IPS DF 6.9 (cell line): ENCODE results near the gene USP7.
"Not testable (repeated sequence)": the region's sequence is repeated elsewhere in the genome, so short reads cannot be mapped to it uniquely, and the experiment has no call there.

Experiments
- DNase-seq: peaks from one replicate; pipeline ENCODE4 v3.0.0-alpha.2; 2013; ENCODE audit warnings: low read depth, low spot score
- H3K27ac ChIP-seq: one replicate; pipeline ENCODE4 v1.5.1; 2013; ENCODE audit warnings: low read length, control low read depth
- H3K27me3 ChIP-seq: 2 replicates; pipeline ENCODE4 v1.6.1; 2013; ENCODE audit warnings: mild to moderate bottlenecking, low read length; ENCODE audit not compliant: control insufficient read depth, insufficient read depth
- H3K36me3 ChIP-seq: 2 replicates; pipeline ENCODE4 v1.6.1; 2013; ENCODE audit warnings: low read length; ENCODE audit not compliant: control insufficient read depth, insufficient read depth
- H3K4me1 ChIP-seq: 2 replicates; pipeline ENCODE4 v1.6.1; 2013; ENCODE audit warnings: low read length; ENCODE audit not compliant: control insufficient read depth, insufficient read depth
- H3K4me3 ChIP-seq: 2 replicates; pipeline ENCODE4 v1.5.1; 2013; ENCODE audit warnings: mild to moderate bottlenecking, low read length
- H3K9me3 ChIP-seq: 2 replicates; pipeline ENCODE4 v1.6.1; 2013; ENCODE audit warnings: low read length, inconsistent platforms; ENCODE audit not compliant: control insufficient read depth, insufficient read depth
- WGBS: extraction: QIAGEN DNeasy Blood & Tissue Kit; methylation state at CpG from one replicate; pipeline ENCODE4 v1.1.7; 2013; ENCODE audit warnings: mixed read lengths, missing lambda C conversion rate; ENCODE audit not compliant: insufficient read length, insufficient coverage; 5-methylcytosine and 5-hydroxymethylcytosine counted together

The USP7 gene

GRCh38 chr16:8851761-8852403 lies 111.8 kb downstream of the USP7 start:
- Histone ChIP-seq H3K4me3 (no peak overlapping the region), H3K9me3 (no peaks in the 10 kb centered on the region), H3K27ac (no peak overlapping the region), H3K4me1 (no peaks in the 10 kb centered on the region), H3K36me3 (peaks cover 25% of the 10 kb centered on the region), H3K27me3 (no peaks in the 10 kb centered on the region)
- no CpG with 5 or more reads among the region's 8 CpGs for WGBS
- no peak for DNase-seq

- WGBS, result no CpG with 5 or more reads among the region's 11 CpGs
These were observed 113.3 kb downstream of the USP7 start for GRCh38 chr16:8850279-8850885.

GRCh38 chr16:8849411-8850011 lies 114.2 kb downstream of the USP7 start:
- no peak overlapping the region for H3K4me3 ChIP-seq
- H3K36me3 ChIP-seq, result peaks cover 14% of the 10 kb centered on the region
- no peaks in the 10 kb centered on the region for H3K9me3 ChIP-seq
- no peak overlapping the region for H3K27ac ChIP-seq
- WGBS, result no CpG with 5 or more reads among the region's 19 CpGs
- H3K27me3 ChIP-seq, result no peaks in the 10 kb centered on the region
- H3K4me1 ChIP-seq, result no peaks in the 10 kb centered on the region
- no peak for DNase-seq

More at GRCh38 chr16:8850279-8850885, 113.3 kb downstream of the USP7 start:
- Histone ChIP-seq H3K9me3 (no peaks in the 10 kb centered on the region), H3K27ac (no peak overlapping the region), H3K4me1 (no peaks in the 10 kb centered on the region), H3K27me3 (no peaks in the 10 kb centered on the region), H3K36me3 (peaks cover 19% of the 10 kb centered on the region), H3K4me3 (no peak overlapping the region)
- DNase-seq, result no peak

DNA sequence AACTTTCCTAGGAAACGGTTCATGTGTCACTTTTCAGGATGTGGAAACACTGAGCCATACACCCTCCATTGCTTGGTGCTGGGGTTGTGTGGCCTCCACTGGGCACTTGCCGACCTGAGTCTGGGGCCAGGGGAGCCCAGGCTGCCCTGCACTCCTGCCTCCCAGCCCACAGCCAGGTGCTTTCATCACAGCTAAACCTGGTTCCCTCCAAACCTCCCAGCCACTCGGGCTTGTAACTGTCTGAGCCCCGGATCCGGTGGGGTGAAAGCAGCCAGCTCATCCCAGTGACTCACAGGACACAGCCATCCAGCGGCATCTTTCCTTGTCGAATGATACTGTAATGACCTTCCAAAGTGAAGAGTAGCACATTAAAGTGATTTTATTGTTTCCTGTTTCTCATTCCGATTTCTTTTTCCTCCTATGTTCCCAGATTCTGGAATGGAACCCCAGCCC lies 114.7 kb downstream of the USP7 start:
- H3K4me1 ChIP-seq, result no peaks in the 10 kb centered on the region
- no CpG with 5 or more reads among the region's 8 CpGs for WGBS
- peaks cover 12% of the 10 kb centered on the region for H3K36me3 ChIP-seq
- DNase-seq, result no peak
- H3K9me3 ChIP-seq, result no peaks in the 10 kb centered on the region
- no peak overlapping the region for H3K4me3 ChIP-seq
- H3K27ac ChIP-seq, result no peak overlapping the region
- no peaks in the 10 kb centered on the region for H3K27me3 ChIP-seq

GRCh38 chr16:8848231-8848938 lies 115.3 kb downstream of the USP7 start:
- no peaks in the 10 kb centered on the region for H3K27me3 ChIP-seq
- no peak overlapping the region for H3K27ac ChIP-seq
- peaks cover 12% of the 10 kb centered on the region for H3K36me3 ChIP-seq
- no peak overlapping the region; the same call in 1 of the 2 replicates for H3K4me3 ChIP-seq
- no peaks in the 10 kb centered on the region for H3K4me1 ChIP-seq
- WGBS, result no CpG with 5 or more reads among the region's 26 CpGs
- H3K9me3 ChIP-seq, result no peaks in the 10 kb centered on the region
- no peak for DNase-seq

DNA sequence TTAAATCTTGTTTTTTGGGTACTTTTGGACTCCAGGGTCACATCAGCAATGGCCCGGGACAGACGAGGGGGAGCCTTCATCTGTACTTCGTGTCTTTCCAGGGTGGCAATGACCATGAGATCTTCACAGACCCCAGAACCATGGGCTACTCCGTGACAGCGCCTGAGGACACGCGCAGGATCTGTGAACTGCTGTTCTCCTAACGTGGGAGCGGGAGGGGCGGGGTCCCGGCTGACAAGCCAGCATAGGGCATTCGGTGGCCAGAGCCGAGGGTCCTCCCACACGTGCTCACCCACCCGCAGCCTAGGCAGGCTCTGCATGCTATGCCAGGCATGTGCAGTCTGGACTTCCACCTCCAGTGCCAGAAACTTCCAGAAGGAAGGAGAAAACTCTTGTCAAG lies 116.1 kb downstream of the USP7 start:
- WGBS, result no CpG with 5 or more reads among the region's 15 CpGs
- Histone ChIP-seq H3K27ac (no peak overlapping the region), H3K4me1 (no peaks in the 10 kb centered on the region), H3K27me3 (no peaks in the 10 kb centered on the region), H3K36me3 (peaks cover 12% of the 10 kb centered on the region), H3K4me3 (no peak overlapping the region), H3K9me3 (no peaks in the 10 kb centered on the region)
- DNase-seq, result no peak

DNA sequence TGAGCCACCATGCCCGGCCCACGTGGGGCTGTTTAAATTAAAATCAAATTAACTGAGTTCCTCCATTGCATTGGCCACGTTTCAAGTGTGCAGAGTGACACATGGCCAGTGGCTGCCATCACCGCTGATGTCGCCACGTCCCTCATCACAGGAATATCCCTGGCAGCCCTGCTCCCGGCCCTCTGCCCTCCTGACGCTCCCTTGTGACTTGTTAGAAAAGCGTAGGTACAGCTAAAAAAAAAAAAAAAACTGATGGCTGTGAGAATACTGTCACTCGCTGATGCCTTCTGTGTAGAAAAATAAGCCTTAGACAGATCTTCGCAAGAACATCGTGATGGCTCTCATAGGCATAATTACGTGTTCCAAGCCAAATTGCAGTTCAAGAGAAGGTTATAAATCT lies 116.6 kb downstream of the USP7 start:
- DNase-seq, result no peak
- H3K4me1 ChIP-seq, result no peaks in the 10 kb centered on the region
- no peaks in the 10 kb centered on the region for H3K27me3 ChIP-seq

GRCh38 chr16:8846401-8846932 lies 117.2 kb downstream of the USP7 start:
- WGBS, result 100% methylated on average over 1 of the region's 10 CpGs
- Histone ChIP-seq H3K36me3 (peaks cover 12% of the 10 kb centered on the region), H3K27ac (no peak overlapping the region), H3K4me3 (no peak overlapping the region), H3K9me3 (no peaks in the 10 kb centered on the region), H3K27me3 (no peaks in the 10 kb centered on the region), H3K4me1 (no peaks in the 10 kb centered on the region)
- DNase-seq, result no peak

More for the DNA sequence above, 116.6 kb downstream of the USP7 start:
- H3K27ac ChIP-seq, result no peak overlapping the region
- H3K36me3 ChIP-seq, result peaks cover 12% of the 10 kb centered on the region
- H3K9me3 ChIP-seq, result no peaks in the 10 kb centered on the region
- no peak overlapping the region for H3K4me3 ChIP-seq
- WGBS, result no CpG with 5 or more reads among the region's 13 CpGs

- no peak overlapping the region for H3K27ac ChIP-seq
- WGBS, result no CpG with 5 or more reads among the region's 7 CpGs
- no peak overlapping the region for H3K4me3 ChIP-seq
- H3K9me3 ChIP-seq, result no peaks in the 10 kb centered on the region
- DNase-seq, result no peak
- H3K4me1 ChIP-seq, result no peaks in the 10 kb centered on the region
- H3K27me3 ChIP-seq, result no peaks in the 10 kb centered on the region
- peaks cover 12% of the 10 kb centered on the region for H3K36me3 ChIP-seq
These were observed 117.9 kb downstream of the USP7 start for GRCh38 chr16:8845699-8846298.

DNA sequence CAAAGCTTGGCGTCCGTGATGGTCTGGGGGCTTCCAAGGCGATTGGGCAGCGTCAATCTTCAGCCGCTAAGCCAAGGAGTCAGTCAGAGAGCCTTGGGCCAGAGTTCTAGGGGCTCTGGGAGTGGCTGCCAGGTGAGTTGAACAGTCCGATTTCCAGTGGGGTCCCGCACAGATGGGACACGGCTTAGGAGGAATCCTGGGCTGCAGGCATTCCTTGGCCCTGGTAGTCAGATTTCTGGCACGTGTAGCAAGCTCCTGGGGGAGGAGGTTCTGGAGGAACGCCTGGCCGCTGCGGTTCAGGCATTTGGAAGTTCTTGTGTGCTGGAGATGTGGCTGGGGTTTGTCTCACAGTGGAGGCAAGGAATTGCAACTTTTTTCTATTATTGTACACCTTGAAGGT lies 120.4 kb downstream of the USP7 start:
- not testable (repeated sequence) for H3K36me3 ChIP-seq, H3K27me3 ChIP-seq, H3K27ac ChIP-seq, H3K4me3 ChIP-seq, H3K9me3 ChIP-seq, H3K4me1 ChIP-seq, DNase-seq
- no CpG with 5 or more reads among the region's 12 CpGs for WGBS
